GM18505 (cell line): ENCODE results near the gene TEDC1.

Experiments
- ATAC-seq: cut with Tn5 transposase; IDR thresholded peaks from one replicate; pipeline ENCODE4 v1.9.1; 2021; ENCODE audit not compliant: unreplicated experiment
- POLR2A ChIP-seq: IDR thresholded peaks from 4 replicates; pipeline ENCODE4 v1.6.1; 2011; ENCODE audit warnings: borderline replicate concordance; ENCODE audit not compliant: insufficient read depth, insufficient read length; ENCODE audit errors: extremely low read depth

TEDC1 gene

DNA sequence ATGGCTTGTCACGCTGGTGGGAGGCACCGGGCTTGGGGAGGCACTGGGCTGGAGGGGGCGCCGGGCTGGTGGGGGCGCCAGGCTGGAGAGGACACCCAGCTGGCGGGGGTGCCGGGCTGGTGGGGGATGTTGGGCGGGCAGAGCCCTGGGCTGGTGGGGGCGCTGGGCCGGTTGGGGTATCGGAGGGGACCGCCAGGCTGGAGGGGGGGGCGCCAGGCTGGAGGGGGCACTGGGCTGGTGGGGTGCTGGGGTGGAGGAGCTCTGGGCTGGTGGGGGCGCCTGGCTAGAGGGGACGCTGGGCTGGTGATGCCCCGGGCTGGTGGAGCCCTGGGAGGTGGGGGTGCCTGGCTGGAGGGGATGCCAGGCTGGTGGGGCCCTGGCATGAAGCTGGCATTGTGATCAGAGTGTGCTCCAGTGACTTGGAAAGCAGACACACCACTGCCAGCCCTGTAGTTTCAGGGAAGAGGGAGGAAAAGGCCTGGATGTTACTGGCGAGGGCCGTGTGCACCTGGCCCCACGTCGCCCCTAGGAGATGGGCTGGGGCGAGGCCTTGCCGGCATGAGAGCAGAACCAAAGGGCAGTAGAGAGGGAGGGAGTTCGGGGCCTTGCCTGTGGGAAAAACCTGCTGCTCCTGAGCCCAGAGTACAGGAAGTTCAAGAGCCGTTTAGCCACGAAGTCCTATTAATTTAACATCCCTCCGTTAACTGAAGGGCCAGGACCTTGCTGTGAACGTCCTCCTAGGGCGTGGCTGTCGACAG lies 13.1 kb downstream of the TEDC1 start:
- no peak for ATAC-seq
- TF ChIP-seq POLR2A, result no peak

DNA sequence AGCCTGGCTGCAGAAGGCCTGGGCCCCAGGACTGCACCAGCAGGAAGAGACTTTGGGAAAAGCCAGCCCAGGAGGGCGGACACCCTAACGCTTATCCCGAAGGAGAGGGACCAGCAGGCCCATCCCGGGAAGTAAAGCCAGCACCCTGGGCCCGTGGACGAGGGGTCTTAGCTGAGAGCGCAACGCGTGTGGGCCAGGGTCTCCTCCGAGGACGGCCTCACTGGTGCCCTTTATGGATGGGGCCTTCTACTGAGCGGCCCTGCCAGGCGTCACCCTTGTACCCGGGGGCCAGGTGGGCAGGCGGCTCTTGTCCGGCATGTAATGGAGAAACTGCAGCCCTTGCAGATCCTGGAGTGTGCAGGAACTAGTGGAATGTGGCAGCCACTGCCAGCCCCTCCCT lies 14.1 kb downstream of the TEDC1 start:
- no peak for ATAC-seq
- no peak for TF ChIP-seq POLR2A

DNA sequence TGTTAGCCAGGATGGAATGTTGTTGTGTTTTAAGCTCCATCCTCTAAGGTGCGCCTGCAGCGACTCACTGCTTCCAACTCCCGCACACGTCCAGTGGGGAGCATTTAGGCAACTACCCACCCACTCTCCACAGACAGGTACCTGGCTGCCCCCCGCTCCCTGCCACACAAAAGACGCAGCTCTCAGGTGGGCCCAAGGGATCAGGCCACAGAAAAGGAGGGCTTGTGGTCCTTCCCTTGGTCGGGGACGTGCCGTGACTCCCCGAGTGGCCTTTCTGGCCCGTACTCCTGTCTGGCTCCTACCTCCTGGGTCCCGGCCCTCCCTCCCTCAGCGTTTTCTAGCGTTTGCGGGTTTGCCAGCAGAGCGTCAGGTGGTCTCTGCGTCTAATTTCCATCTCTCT lies 16.2 kb downstream of the TEDC1 start:
- ATAC-seq, result no peak
- no peak for TF ChIP-seq POLR2A

DNA sequence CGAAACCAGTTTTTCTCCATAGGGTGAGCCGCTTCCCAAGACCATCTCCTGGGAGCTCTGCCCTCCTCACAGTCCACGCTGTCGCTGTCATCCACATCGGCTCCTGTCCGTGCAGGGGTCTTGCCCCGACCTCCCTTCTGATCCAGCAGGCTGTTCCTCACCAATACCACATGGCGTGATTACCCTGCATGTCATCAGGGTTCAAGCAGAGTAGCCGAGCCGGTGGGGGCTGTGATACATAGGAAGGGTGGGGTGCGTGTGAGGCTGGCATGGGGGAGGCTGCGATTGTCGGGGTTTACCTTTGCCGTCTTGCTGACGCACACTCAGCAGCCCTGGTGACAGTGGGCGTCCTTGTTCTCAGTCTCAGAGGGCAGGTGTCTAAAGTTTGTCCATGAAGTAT lies 17.0 kb downstream of the TEDC1 start:
- no peak for ATAC-seq
- TF ChIP-seq POLR2A, result no peak

DNA sequence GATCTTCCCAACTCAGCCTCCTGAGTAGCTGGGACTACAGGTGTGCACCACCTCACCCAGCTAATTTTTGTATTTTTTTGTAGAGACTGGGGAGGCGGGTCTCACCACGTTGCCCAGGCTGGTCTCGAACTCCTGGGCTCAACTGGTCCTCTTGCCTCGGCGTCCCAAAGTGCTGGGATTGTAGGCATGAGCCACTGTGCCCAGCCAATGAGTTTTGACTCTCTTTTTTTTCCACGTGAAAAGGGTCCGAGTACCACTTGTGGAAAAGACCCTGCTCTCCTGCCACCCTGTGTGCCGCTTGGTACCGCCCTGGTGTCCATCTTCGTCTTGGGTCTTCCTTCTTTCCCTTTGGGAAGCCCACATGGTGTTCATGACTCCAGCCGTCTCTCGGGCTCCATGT lies 17.6 kb downstream of the TEDC1 start:
- TF ChIP-seq POLR2A, result no peak
- no peak for ATAC-seq

DNA sequence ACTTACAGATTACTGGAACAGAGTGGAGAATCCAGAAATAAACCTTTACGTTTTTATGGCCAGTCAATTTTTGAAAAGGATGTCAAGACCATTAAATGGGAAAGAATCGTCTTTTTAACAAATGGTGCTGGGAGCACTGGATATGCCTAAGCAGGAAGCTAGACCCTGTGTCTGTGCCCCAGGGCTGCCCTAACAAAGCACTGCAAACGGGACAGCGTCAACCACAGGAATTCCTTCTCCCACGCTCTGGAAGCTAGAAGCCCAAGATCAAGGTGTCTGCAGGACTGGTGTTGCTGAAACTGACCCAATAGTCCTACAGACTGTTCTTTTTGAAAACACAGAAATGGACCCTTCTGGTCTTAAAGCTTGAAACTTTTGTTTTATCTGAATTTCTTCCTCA lies 26.1 kb downstream of the TEDC1 start:
- ATAC-seq, result no peak
- TF ChIP-seq POLR2A, result no peak

DNA sequence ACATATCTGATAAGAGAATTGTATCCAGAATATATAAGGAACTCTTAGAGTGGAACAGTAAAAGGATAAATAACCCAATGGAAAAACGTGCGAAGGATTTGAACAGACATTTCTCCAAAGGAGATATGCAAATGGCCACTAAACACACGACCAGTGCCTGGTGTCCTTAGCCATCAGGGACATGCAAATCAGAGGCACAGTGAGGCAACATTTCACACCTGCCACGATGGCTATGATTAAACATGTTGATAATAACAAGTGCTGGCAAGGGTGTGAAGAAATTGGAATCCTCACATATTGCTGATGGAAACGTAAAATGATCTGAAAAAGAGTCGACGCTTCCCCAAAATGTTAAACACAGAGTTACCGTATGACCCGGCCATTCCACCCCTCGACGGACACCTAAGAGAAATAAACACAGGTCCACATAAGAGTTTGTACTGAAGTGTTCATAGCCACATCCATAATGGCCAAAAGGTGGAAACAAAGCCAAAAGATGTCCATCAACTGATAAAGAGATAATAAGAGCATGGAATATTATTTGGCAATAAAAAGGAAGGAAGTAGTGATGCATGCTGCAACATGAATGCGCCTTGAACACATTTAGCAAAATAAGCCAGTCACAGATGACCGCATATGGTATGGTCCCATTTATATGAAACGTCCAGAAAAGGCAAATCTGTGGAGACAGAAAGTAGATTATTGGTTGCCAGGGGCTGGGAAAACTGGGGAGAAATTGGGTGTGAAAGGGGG lies 29.1 kb downstream of the TEDC1 start:
- no peak for TF ChIP-seq POLR2A
- no peak for ATAC-seq

DNA sequence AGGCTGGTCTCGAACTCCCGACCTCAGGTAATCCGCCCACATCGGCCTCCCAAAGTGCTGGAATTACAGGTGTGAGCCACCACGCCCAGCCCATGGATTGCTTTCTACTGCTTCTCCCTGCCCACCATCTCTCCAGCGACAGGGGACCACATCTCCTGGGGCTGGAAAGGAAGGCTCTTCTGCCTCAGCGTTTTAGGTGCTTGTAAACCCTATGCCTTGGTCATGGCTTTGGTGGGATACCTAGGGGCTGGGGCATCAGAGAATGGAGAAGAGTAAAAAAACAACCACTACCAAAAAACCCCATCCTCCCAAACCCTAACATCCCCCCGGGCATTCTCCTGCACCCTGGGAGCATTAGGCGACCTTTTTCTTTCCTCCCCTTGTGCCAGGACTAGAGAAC lies 34.3 kb downstream of the TEDC1 start:
- no peak for TF ChIP-seq POLR2A
- ATAC-seq, result no peak

DNA sequence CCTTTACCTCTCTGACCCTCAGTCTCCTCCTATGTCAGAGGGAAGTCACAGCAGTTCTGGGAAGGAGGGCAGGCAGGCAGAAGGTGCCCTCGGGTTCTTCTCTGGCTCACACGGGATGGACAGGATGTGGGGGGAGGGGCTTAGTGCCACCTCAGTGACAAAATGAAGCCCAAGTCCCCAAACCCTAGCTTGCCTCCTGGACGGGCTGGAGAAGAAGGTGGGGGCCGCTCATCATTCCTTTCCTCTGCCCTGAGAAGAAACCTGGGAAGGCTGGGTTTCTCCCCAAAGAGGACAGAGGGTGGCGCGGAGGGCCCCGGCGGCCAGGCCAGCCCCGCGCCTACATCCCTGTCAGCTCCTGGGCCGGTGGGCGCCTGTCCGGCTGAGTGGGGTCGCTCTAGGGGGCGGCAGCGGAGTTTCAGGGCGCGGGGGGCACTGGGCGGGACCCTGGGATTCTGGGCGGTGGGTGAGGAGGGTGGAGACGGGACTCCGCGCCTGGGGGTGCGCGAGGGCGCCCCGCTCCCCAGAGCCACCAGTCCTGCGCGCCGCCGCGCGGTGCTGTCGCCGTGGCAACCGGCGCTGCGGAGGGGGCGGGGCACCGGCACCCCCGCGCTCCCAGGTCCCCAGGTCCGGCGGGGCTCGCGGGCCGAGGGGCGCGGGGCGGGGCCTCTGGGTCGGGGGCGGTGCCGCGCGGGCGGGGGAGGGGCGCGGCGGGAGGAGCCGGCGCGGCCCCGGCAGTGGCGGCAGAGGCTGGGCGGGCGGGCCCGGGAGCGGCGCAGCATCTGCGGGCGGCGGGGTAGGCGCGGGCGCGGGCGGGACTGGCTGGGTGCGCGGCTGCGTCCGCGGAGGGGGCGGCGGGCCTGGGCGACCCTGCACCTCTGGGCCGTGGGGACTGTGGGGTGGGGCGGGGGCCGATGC lies 35.1 kb downstream of the TEDC1 start, which contains the start of gene TMEM121:
TSS of gene TMEM121 (plus strand) at position 723 of the 915 bp plus-strand sequence. CDS start 2,252 bp downstream, outside the sequence.
- ATAC-seq, result no peak
- TF ChIP-seq POLR2A, result no peak

DNA sequence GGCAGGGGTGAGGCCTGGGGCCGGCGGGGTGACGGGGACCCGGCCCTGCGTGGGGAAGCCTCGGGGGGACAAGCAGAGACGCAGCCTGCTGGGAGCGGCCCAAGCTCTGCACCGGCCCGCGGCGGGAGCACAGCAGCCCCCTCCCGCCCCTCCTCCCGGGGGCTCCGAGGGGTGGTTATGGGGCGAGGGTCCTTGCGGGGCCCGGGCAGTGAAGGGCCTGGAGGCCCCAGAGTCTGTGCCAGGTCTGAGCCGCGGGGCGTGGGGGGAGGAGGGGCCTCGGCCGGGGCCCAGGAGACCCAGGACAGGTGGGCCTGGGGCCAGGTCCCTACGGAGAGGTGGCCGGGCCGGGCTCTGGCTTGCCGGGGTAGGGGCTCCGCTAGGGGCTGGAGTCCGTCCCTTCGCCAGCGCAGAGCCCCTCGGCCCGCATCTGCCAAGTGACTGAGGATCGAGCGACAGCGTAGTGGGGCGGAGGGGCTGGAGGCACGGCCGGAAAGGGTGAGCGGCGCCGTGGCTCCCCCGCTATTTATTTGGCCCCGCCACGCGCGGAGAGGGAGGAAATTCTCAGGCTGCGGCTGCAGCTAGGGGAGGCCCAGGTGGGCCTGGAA lies 35.8 kb downstream of the TEDC1 start:
- TF ChIP-seq POLR2A, result no peak
- ATAC-seq, result no peak

DNA sequence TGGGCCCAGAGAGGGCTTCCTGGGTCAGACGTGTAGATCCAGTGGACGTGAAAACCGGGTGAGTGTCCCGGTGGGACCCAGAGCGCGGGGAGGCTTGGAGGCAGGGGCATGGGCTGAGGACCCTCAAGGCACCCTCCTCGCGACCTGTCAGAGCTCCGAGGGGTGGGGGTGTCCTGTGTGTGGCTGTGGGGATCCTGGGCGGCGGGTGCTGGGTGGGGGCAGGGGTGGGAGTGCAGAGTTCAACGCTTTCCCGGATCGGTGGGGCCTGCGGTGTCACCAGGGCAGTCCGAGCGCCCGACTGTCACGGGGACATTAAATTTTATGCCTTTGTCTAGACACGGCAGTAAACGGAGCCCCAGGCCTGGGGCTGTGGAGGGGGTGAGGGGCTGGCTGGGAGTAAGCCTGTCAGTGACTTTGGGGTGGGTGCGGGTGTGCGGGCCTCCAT lies 36.4 kb downstream of the TEDC1 start:
- no peak for ATAC-seq
- TF ChIP-seq POLR2A, result no peak

DNA sequence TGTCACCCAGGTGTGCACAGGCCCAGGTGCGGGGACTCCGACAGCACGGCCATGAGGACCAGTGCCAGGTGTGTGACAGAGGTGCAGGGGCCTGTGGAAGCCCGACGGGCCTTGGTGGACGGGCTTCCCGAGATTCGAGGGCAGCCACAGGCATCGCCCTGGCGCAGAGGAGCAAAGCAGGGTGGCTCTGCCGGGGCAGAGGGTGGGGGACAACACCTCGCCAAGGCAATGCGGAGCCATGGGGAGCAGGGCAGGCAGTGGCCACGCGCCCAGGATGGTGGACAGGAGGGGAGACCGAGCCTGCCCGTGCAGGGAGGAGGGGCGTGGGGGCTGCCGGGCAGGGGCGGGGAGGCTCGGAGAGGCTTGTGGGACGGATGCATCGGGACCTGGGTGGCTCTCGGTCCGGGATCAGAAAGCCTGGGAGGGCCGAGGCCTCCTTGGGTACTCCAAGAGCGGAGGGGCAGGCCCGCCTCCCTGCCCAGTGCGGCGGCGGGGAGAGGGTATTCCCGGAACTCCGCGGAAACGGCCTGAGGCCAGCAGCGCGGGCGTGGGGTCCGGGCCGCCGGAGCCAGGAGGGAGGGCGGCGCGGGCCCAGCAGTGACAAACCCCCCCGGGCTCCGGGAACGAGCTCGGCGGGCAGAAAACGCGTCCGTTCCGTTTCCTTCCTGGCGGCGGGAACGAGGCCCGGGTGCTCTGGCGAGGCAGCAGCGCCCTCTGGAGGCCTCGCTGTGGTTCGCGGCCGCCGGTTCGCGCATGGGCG lies 37.0 kb downstream of the TEDC1 start:
- no peak for ATAC-seq
- TF ChIP-seq POLR2A, result no peak

DNA sequence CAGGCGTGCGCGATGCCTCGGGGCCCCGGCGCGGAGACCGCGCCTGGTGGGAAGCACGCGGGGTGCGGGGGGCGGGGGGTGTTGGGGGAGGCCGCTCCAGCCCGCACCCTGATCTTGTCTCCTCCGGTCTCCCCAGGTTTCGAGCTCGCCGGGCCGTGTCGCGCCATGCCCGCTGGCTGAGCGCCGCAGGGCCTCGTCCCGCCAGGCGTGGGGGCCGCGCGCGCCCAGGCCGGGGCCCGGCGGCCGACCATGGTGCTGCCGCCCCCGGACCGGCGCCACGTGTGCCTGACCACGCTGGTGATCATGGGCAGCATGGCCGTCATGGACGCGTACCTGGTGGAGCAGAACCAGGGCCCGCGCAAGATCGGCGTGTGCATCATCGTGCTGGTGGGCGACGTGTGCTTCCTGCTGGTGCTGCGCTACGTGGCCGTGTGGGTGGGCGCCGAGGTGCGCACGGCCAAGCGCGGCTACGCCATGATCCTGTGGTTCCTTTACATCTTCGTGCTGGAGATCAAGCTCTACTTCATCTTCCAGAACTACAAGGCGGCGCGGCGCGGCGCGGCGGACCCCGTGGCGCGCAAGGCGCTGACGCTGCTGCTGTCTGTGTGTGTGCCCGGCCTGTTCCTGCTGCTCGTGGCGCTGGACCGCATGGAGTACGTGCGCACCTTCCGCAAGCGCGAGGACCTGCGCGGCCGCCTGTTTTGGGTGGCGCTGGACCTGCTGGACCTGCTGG lies 37.7 kb downstream of the TEDC1 start:
- no peak for ATAC-seq
- TF ChIP-seq POLR2A, result no peak

DNA sequence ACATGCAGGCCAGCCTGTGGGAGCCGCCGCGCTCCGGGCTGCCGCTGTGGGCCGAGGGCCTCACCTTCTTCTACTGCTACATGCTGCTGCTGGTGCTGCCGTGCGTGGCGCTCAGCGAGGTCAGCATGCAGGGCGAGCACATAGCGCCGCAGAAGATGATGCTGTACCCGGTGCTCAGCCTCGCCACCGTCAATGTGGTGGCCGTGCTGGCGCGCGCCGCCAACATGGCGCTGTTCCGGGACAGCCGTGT lies 38.2 kb downstream of the TEDC1 start:
- ATAC-seq, result no peak
- TF ChIP-seq POLR2A, result no peak
